Skeletal muscle satellite cell (primary cell): Measurements from ENCODE around the gene POC1A.

Source experiments
- H3K27me3 ChIP-seq: 2 replicates; pipeline ENCODE4 v1.7.0; 2013; ENCODE audit warnings: low read length; ENCODE audit not compliant: control insufficient read depth, insufficient read depth
- H3K36me3 ChIP-seq: 2 replicates; pipeline ENCODE4 v1.7.0; 2013; ENCODE audit warnings: mild to moderate bottlenecking, control low read depth, low read length; ENCODE audit not compliant: insufficient read depth
- H3K4me1 ChIP-seq: 2 replicates; pipeline ENCODE4 v1.7.0; 2013; ENCODE audit warnings: low read length; ENCODE audit not compliant: control insufficient read depth, insufficient read depth
- H3K4me2 ChIP-seq: 2 replicates; pipeline ENCODE4 v1.7.0; 2013; ENCODE audit warnings: mild to moderate bottlenecking, low read length
- H3K4me3 ChIP-seq: 2 replicates; pipeline ENCODE4 v1.7.0; 2013; ENCODE audit warnings: low read length
- H3K9ac ChIP-seq: 2 replicates; pipeline ENCODE4 v1.7.0; 2013; ENCODE audit warnings: mild to moderate bottlenecking, low read depth, low read length, moderate library complexity
- H3K9me3 ChIP-seq: replicated peaks from 2 replicates; pipeline ENCODE4 v1.7.0; 2013; ENCODE audit warnings: mild to moderate bottlenecking, control low read depth, low read length

Gene POC1A

GRCh38 chr3:52094571-52095485 is 59.4 kb downstream of the POC1A start:
- H3K9ac ChIP-seq = no peak overlapping the region
- H3K4me3 ChIP-seq = no peak overlapping the region
- peaks cover 43% of the 10 kb centered on the region for H3K4me1 ChIP-seq
- H3K9me3 ChIP-seq = no peaks in the 10 kb centered on the region
- no peaks in the 10 kb centered on the region for H3K27me3 ChIP-seq
- H3K4me2 ChIP-seq = no peak overlapping the region
- no peaks in the 10 kb centered on the region for H3K36me3 ChIP-seq

- no peak overlapping the region for H3K9ac ChIP-seq
- H3K27me3 ChIP-seq = no peaks in the 10 kb centered on the region
- no peak overlapping the region for H3K4me3 ChIP-seq
- H3K9me3 ChIP-seq = no peaks in the 10 kb centered on the region
- H3K36me3 ChIP-seq = no peaks in the 10 kb centered on the region
- no peak overlapping the region for H3K4me2 ChIP-seq
- peaks cover 52% of the 10 kb centered on the region for H3K4me1 ChIP-seq
Measured at GRCh38 chr3:52093756-52094545, 60.3 kb downstream of the POC1A start.

GRCh38 chr3:52092891-52093290 is 61.3 kb downstream of the POC1A start:
- Histone ChIP-seq H3K4me1 (peaks cover 63% of the 10 kb centered on the region), H3K9ac (no peak overlapping the region), H3K36me3 (no peaks in the 10 kb centered on the region), H3K27me3 (no peaks in the 10 kb centered on the region), H3K4me2 (no peak overlapping the region), H3K9me3 (no peaks in the 10 kb centered on the region), H3K4me3 (no peak overlapping the region)

- Histone ChIP-seq H3K4me1 (peaks cover 69% of the 10 kb centered on the region), H3K36me3 (no peaks in the 10 kb centered on the region), H3K4me2 (no peak overlapping the region), H3K27me3 (no peaks in the 10 kb centered on the region), H3K9me3 (no peaks in the 10 kb centered on the region), H3K9ac (peak overlapping the region; percentile 30), H3K4me3 (no peak overlapping the region)
Measured at GRCh38 chr3:52092271-52092660, 62.0 kb downstream of the POC1A start.

- Histone ChIP-seq H3K4me1 (peaks cover 74% of the 10 kb centered on the region), H3K36me3 (no peaks in the 10 kb centered on the region), H3K9me3 (no peaks in the 10 kb centered on the region), H3K4me2 (peak overlapping the region; percentile 52), H3K4me3 (no peak overlapping the region), H3K9ac (peak overlapping the region; percentile 80), H3K27me3 (no peaks in the 10 kb centered on the region)
Measured at GRCh38 chr3:52091586-52092270, 62.5 kb downstream of the POC1A start.

- peak overlapping the region; percentile 21 for H3K4me3 ChIP-seq
- H3K9ac ChIP-seq = peak overlapping the region; percentile 80
- peaks cover 73% of the 10 kb centered on the region for H3K4me1 ChIP-seq
- H3K36me3 ChIP-seq = no peaks in the 10 kb centered on the region
- no peaks in the 10 kb centered on the region for H3K27me3 ChIP-seq
- H3K9me3 ChIP-seq = no peaks in the 10 kb centered on the region
- H3K4me2 ChIP-seq = peak overlapping the region; percentile 52
Measured at GRCh38 chr3:52090933-52091468, 63.2 kb downstream of the POC1A start.

- Histone ChIP-seq H3K4me2 (peak overlapping the region; percentile 52), H3K9me3 (no peaks in the 10 kb centered on the region), H3K4me3 (peak overlapping the region; percentile 16), H3K4me1 (peaks cover 72% of the 10 kb centered on the region), H3K36me3 (no peaks in the 10 kb centered on the region), H3K9ac (peak overlapping the region; percentile 80), H3K27me3 (no peaks in the 10 kb centered on the region)
Measured at GRCh38 chr3:52090131-52090932, 63.9 kb downstream of the POC1A start.

- peak overlapping the region; percentile 37 for H3K9ac ChIP-seq
- peak overlapping the region; percentile 52 for H3K4me2 ChIP-seq
- no peak overlapping the region for H3K4me3 ChIP-seq
- H3K4me1 ChIP-seq = peaks cover 72% of the 10 kb centered on the region
- H3K36me3 ChIP-seq = no peaks in the 10 kb centered on the region
- no peaks in the 10 kb centered on the region for H3K27me3 ChIP-seq
- no peaks in the 10 kb centered on the region for H3K9me3 ChIP-seq
Measured at GRCh38 chr3:52089691-52090090, 64.5 kb downstream of the POC1A start.

GRCh38 chr3:52088445-52089367 is 65.5 kb downstream of the POC1A start:
- Histone ChIP-seq H3K4me3 (no peak overlapping the region), H3K9ac (peak overlapping the region; percentile 37), H3K27me3 (no peaks in the 10 kb centered on the region), H3K4me1 (peaks cover 65% of the 10 kb centered on the region), H3K9me3 (no peaks in the 10 kb centered on the region), H3K4me2 (no peak overlapping the region), H3K36me3 (no peaks in the 10 kb centered on the region)

GRCh38 chr3:52087731-52088130 is 66.5 kb downstream of the POC1A start:
- Histone ChIP-seq H3K4me1 (peaks cover 57% of the 10 kb centered on the region), H3K9ac (peak overlapping the region; percentile 33), H3K36me3 (no peaks in the 10 kb centered on the region), H3K4me3 (no peak overlapping the region), H3K27me3 (no peaks in the 10 kb centered on the region), H3K9me3 (no peaks in the 10 kb centered on the region), H3K4me2 (no peak overlapping the region)
